Dedifferentiated amniotic fluid mesenchymal stem cell (primary cell): ENCODE results near the gene AOPEP.

Experiments
- DNase-seq: peaks from one replicate; pipeline ENCODE4 v3.0.0-alpha.2; 2016; ENCODE audit errors: extremely low spot score

Gene AOPEP

GRCh38 chr9:95110921-95111525 lies 384.5 kb downstream of the AOPEP start:
- DNase-seq, result no peak

DNA sequence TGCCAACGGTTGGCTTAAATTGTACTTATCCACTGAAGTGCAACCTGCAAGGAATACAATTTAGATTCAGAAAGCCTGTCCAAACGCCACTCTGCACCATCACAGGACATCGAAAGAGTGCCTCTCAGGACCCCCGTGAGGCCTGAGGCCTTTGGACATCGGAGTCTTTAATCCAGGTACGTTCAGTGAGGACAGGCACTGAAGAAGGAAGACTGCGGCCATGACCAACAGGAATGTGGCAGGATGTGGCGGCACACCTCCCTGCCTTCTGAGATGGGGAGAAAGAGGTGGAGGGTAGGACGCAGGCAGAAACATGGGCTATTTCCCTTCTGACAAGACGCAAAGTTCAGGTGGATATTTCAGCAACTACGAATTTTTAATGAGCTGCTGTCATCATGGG lies 385.2 kb downstream of the AOPEP start:
- DNase-seq, result no peak

DNA sequence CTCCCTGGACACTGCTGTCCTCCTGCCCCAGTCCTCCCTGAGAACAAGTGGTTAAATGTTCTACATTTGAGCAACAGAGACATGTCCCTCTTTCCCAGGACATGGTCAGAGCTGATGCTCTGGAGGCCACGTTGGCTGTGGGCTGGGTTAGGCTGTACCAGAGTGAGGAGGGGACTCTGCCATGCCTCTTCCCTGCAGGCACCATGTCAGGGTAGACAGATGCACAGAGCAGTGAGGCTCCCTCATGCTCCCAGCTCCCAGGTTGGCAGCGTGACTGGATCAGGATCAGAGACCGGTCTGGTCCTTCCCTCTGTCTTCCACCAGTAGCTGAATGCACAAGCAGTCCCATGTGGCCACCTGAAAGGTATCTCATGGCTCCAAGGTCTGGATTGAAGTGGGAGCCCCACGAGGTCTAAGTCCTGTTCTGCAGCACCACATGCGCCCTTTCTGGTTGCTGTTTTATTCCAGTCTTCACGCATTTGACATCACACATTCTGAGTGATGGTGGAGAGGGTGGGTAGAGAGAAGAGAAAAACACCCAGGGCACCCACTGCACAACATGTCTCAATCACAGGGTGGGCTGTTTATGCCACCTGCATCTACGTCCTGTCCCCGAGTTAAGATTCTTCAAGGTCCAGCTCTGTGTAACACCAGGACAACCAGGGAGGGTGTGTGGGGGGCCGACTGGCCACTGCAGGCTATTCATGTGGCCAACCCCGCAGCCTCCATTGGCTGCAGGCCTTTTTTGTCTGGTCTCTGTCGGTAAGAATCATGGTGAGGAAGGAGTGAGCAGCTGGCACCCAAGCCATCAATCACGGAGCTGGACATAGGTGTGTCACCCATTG lies 386.2 kb downstream of the AOPEP start:
- DNase-seq, result no peak

DNA sequence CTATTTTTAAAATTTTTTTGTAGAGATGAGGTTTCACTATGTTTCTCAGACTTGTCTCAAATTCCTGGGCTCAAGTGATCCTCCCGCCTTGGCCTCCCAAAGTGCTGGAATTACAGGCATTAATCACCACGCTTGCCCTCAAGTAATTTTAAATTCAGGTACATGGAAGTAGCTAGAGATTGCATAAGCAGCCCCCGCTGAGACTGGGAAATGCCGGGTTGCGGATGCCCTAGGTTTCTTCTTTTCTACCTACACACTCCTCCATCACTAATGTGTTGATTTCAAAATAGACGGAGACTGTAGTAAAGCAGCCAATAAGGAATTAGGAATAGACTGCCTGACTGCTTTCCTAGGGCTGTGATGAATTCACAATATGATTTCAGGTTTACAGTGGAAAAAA lies 388.6 kb downstream of the AOPEP start:
- DNase-seq, result no peak

DNA sequence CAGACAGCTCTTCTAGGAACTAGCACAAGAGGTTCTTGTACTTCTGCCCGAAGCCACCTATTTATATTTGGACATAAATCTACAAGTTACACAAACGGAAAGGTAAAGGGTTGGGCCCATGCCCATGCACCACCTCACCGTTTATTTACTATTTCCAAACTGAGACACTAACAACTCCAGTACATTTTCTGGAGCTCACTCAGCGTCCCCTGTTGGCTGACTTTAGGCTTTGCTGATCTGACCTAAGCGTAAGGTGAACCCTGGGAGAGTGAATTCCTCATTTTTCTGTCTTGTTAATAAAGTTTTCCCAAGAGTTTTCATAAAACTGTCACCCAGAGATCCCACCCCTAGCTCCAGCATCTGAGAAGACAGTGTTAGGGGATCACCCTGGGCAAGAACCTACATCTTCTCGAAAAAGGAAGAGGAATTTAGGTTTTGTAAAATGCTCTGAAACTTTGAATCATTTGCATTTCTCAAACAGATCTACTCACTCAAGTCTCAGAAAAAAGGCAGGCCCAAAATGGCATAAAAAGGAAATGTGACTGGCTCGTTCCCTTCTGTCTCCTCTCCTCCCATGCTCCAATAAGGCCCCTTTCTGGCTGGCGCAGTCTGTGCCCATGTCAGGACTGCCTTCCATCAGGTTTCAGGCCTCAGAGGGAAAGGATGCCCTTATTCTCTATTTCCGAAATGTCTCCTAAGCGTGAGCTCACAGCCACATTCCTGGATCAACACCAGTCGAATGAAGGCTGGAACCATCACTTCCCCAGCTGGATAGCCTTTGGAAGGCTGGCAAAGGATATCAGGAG lies 389.7 kb downstream of the AOPEP start:
- no peak for DNase-seq

DNA sequence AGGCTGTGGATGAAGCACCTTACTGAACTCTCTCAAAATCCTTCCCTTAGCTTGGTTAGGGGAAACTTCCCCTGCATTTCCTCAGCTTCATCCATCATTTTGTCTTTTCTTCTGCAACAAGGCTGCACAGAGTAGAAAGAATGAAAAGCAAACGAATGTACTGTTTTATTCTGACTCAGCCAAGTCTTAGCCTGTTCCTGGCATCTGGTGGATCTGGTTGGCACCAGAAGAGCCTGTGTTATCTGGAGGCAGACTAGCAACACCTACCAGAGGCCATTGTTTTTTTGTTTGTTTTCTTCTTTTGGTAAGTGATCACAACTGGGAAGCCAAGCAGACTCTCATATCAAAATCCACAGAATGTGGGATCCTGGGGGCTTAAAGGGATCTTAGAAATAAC lies 390.3 kb downstream of the AOPEP start:
- no peak for DNase-seq

GRCh38 chr9:95118596-95118995 lies 392.1 kb downstream of the AOPEP start:
- peak; percentile 31 for DNase-seq

DNA sequence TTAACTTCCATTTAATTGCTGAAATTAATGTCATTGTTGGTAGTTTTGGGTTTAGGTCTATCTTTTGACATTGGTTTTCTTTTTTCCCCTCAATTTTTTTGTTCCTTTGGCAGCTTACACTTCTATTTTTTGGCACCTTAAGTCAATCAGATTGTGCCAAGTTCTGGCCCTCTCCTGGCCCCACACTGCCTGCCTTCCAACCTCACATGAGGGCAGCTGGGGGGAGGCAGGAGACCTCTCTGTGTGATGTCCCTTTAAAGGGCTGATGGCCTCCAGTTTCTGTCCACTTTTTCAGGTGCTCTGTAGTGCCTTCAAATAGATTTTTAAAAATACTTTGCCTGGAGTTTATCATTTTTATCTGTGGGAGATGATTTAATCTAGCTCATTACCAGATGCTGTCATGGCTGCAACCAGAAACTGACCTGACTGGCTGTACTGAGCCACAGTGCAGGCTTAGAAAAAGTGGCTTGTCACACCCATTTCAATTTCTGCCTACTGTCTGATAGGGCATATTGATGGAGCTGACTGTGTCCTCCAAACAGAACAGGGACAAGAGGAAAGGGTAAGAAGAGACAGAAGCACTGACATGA lies 394.4 kb downstream of the AOPEP start:
- no peak for DNase-seq

- no peak for DNase-seq
Measured at GRCh38 chr9:95124582-95125367, 398.3 kb downstream of the AOPEP start.

GRCh38 chr9:95125652-95126051 lies 399.2 kb downstream of the AOPEP start:
- DNase-seq, result no peak

DNA sequence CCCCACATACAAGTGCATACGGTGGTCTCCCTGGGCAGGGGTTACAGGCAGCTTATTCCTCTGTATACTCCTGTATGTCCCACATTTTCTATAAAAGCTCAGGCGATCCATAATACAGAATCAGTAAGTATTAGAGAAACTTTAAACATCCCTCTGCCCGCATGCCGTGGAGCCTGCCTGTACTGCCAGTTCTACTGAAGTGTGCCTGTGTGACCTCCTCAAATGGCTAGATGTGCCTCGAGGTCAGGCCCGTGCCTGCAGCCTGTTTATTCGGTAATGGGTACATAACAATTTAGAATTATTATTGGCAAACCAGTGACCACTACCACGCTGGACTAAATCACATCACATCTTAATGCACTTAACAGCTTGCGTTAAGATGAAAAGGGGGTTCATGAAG lies 400.2 kb downstream of the AOPEP start:
- no peak for DNase-seq

GRCh38 chr9:95127249-95128176 lies 401.0 kb downstream of the AOPEP start:
- DNase-seq, result peak; percentile 81

DNA sequence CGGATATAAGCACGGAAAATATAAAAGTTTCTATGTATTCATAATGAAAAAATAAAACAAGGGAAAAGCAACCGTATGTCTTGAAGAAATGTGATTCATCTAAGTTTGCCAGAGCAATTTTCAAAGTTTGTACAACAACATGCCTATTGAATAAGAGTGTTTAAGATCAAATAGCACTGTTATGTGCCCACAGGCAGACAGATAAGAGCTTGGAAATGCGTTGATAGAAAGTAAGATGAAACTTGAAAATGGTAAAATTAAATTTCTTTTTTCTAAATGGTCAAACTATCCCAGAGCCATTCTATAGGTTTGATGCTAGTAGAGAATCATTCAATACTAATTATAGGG lies 401.7 kb downstream of the AOPEP start:
- no peak for DNase-seq

DNA sequence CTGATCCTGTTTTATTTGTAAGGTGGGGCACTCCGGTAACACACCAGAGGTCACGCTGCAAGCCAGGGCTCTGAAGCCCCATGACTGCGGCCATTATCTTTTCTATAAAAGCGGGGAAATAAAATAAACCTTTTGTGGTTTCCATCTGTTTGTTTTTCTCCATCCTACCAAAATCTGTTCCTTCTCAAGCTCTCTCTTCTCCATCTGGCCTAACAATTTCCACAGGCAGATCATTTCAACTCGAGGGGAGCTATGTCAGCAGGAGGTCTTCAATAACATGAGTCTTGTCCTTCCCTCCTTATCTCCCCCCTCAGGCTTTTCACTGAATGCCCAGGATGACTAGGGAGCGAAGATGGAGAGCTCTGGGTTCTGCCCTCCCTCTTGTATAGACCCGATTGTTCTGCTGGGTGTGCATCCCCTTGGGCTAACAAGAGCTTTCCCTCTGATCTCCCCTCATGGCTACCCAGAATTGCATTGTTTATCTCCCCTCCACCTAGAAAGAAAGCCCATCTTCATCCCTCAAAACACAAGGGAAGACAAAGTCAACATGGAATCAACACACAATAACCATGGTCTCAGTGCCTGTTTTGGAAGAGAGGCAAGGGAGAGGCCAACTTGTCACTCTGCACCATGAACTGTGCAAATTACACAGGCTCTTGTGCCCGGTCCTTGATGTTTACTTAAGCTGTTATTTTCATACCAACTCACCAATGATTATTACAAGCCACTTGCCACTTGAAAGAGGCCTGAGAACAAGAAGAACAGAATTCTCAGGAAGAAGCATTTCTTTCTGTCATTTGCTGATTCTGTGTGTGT lies 403.2 kb downstream of the AOPEP start:
- DNase-seq, result no peak

- DNase-seq, result no peak
Measured at GRCh38 chr9:95130484-95130883, 404.0 kb downstream of the AOPEP start.

- peak; percentile 78 for DNase-seq
Measured at GRCh38 chr9:95131023-95131943, 404.8 kb downstream of the AOPEP start.

GRCh38 chr9:95132366-95133324 lies 406.1 kb downstream of the AOPEP start:
- peak; percentile 38 for DNase-seq
